CD14-positive monocyte (primary cell): ENCODE measurements around the gene ROBO2. TPM values are rescaled to one million over a fixed set of nuclear protein-coding genes. Genes with fewer than 3 reads are reported as not detected.

Source experiments
- DNase-seq, 3 donors: peaks; one replicate each; pipeline ENCODE4 v3.0.0-alpha.2; 2011 to 2022
- H2AFZ ChIP-seq: 2 replicates; pipeline ENCODE4 v1.6.0; 2012; ENCODE audit warnings: mild to moderate bottlenecking, low read depth, low read length, inconsistent platforms; ENCODE audit not compliant: insufficient read depth, poor library complexity, severe bottlenecking
- H3K27ac ChIP-seq, 2 donors: 1 replicate in 1 of 2; 2 replicates in 1 of 2; pipeline ENCODE4 v1.5.1; 2012 to 2013; ENCODE audit warnings: low read length in 2 of 2, control low read depth in 1 of 2, inconsistent platforms in 1 of 2, low read depth in 1 of 2, mild to moderate bottlenecking in 1 of 2
- H3K27me3 ChIP-seq, 2 donors: one replicate each; pipeline versions ENCODE4 v1.6.0 to v1.6.1; 2011 to 2013; ENCODE audit warnings: low read length in 2 of 2; ENCODE audit not compliant: control insufficient read depth in 2 of 2, insufficient read depth in 2 of 2
- H3K36me3 ChIP-seq, 2 donors: replicated peaks in 1 of 2; 1 replicate in 1 of 2; 2 replicates in 1 of 2; pipeline versions ENCODE4 v1.5.1 to v1.6.1; 2012 to 2013; ENCODE audit warnings: low read length in 2 of 2, control low read depth in 1 of 2, inconsistent platforms in 1 of 2, mild to moderate bottlenecking in 1 of 2; ENCODE audit not compliant: insufficient read depth in 2 of 2, control insufficient read depth in 1 of 2
- H3K4me1 ChIP-seq, 2 donors: 1 replicate in 1 of 2; 2 replicates in 1 of 2; pipeline versions ENCODE4 v1.5.1 to v1.6.1; 2012 to 2013; ENCODE audit warnings: low read length in 2 of 2, control low read depth in 1 of 2, inconsistent platforms in 1 of 2, mild to moderate bottlenecking in 1 of 2, moderate library complexity in 1 of 2; ENCODE audit not compliant: insufficient read depth in 2 of 2, control insufficient read depth in 1 of 2
- H3K4me2 ChIP-seq: replicated peaks from 2 replicates; pipeline ENCODE3; 2012; ENCODE audit warnings: low read length, moderate library complexity, mild to moderate bottlenecking; ENCODE audit not compliant: poor library complexity, severe bottlenecking; ENCODE audit errors: extremely low read depth
- H3K4me3 ChIP-seq, 3 experiments: fragments of 200-600 bp in 1 of 3; sonication (generic) in 1 of 3; replicated peaks in 1 of 3; 1 replicate in 2 of 3; 2 replicates in 1 of 3; pipeline ENCODE4 v1.5.1; 2011 to 2013; ENCODE audit warnings: low read length in 3 of 3, mild to moderate bottlenecking in 3 of 3, control low read depth in 2 of 3, low read depth in 2 of 3, inconsistent platforms in 1 of 3, moderate library complexity in 1 of 3
- H3K79me2 ChIP-seq: 2 replicates; pipeline ENCODE4 v1.6.0; 2012; ENCODE audit warnings: mild to moderate bottlenecking, control low read depth, inconsistent platforms, low read length, moderate library complexity; ENCODE audit not compliant: insufficient read depth
- H3K9ac ChIP-seq: 2 replicates; pipeline ENCODE4 v1.6.0; 2017; ENCODE audit warnings: low read length, mild to moderate bottlenecking; ENCODE audit not compliant: insufficient read depth, poor library complexity, severe bottlenecking
- H3K9me3 ChIP-seq, 2 donors: replicated peaks in 1 of 2; 1 replicate in 1 of 2; 2 replicates in 1 of 2; pipeline versions ENCODE4 v1.5.1 to v1.6.1; 2012 to 2013; ENCODE audit warnings: low read length in 2 of 2, control low read depth in 1 of 2; ENCODE audit not compliant: control insufficient read depth in 1 of 2, insufficient read depth in 1 of 2
- H4K20me1 ChIP-seq: 2 replicates; pipeline ENCODE4 v1.6.0; 2012; ENCODE audit warnings: mild to moderate bottlenecking, low read length, control low read depth, moderate library complexity; ENCODE audit not compliant: insufficient read depth
- H3K27ac Mint-ChIP-seq, 7 donors: one replicate each; pipeline ENCODE4 v1.8.0; 2020; ENCODE audit warnings: mild to moderate bottlenecking in 7 of 7, mixed read lengths in 7 of 7, moderate library complexity in 6 of 7, inconsistent platforms in 2 of 7
- H3K27me3 Mint-ChIP-seq, 3 donors: one replicate each; pipeline ENCODE4 v1.8.0; 2021 to 2022; ENCODE audit warnings: low read depth in 3 of 3, mild to moderate bottlenecking in 3 of 3, mixed read lengths in 3 of 3, moderate library complexity in 3 of 3, inconsistent platforms in 1 of 3
- H3K36me3 Mint-ChIP-seq, 2 donors: one replicate each; pipeline ENCODE4 v1.8.0; 2020; ENCODE audit warnings: mixed read lengths in 2 of 2, inconsistent platforms in 1 of 2, mild to moderate bottlenecking in 1 of 2
- H3K4me1 Mint-ChIP-seq: one replicate; pipeline ENCODE4 v1.8.0; 2020; ENCODE audit warnings: mild to moderate bottlenecking, mixed read lengths
- H3K4me3 Mint-ChIP-seq, 2 donors: one replicate each; pipeline ENCODE4 v1.8.0; 2020; ENCODE audit warnings: mild to moderate bottlenecking in 2 of 2, mixed read lengths in 2 of 2, moderate library complexity in 1 of 2
- H3K9me3 Mint-ChIP-seq, 7 donors: one replicate each; pipeline ENCODE4 v1.8.0; 2020 to 2022; ENCODE audit warnings: mixed read lengths in 7 of 7, mild to moderate bottlenecking in 6 of 7, moderate library complexity in 6 of 7, inconsistent platforms in 2 of 7
- CTCF ChIP-seq: fragments of 200-600 bp; IDR thresholded peaks from one replicate; pipeline ENCODE4 v1.8.0; 2022; ENCODE audit warnings: antibody characterized with exemption, mild to moderate bottlenecking
- WGBS: methylation state at CpG from one replicate; pipeline ENCODE4 v1.1.5; 2013; ENCODE audit warnings: missing lambda C conversion rate; ENCODE audit not compliant: insufficient coverage; 5-methylcytosine and 5-hydroxymethylcytosine counted together
- intact Hi-C, 2 donors: fragments of 100-400 bp; cut with micrococcal nuclease; formaldehyde crosslinking; loops; one replicate each; pipeline versions ENCODE4 v1.15.0 to v1.15.1; 2023
- polyA plus RNA-seq, 3 donors: library from polyadenylated mRNA; depleted of rRNA in 1 of 3; unstranded in 2 of 3; stranded (reverse) in 1 of 3; fragments of 300-500 nt in 2 of 3; fragments of >200 nt in 1 of 3; fragmentation: Illumina TruSeq in 2 of 3; gene quantifications; 1 replicate in 2 of 3; 2 replicates in 1 of 3; pipeline ENCODE4 v1.2.3, GENCODE V29; 2012 to 2021

The ROBO2 gene
- polyA plus RNA-seq, 3 donors, result not detected

DNA sequence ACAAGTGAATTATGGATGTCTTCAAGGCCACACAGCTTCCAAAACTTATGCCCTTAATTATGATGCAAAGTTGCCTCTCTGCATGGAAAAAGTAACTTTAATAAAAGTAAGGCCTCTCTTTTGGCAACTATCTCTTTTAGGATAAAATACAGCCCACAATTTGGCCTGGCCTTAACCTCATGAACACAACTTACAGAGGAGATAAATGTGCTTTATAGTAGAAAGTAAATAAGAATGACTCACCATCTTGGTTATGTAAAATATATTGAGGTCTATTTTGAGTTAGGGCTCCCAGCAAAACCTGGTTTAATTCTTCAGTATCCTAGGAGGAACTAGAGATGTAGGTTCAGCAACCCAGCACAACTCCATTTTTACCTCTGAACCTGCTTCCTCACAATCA lies 164.0 kb downstream of the ROBO2 start:
- Histone ChIP-seq H2AFZ (no peak overlapping the region), H3K4me2 (no peak overlapping the region), H3K4me1 (no peaks in the 10 kb centered on the region), H3K79me2 (no peaks in the 10 kb centered on the region), H3K27me3 (no peaks in the 10 kb centered on the region), H3K9ac (no peak overlapping the region), H3K27ac (no peak overlapping the region), H4K20me1 (no peaks in the 10 kb centered on the region), H3K9me3 (no peaks in the 10 kb centered on the region), H3K4me3 (no peak overlapping the region), H3K36me3 (no peaks in the 10 kb centered on the region)
- H3K9me3 Mint-ChIP-seq, result no peaks in the 10 kb centered on the region
- no peak overlapping the region for H3K4me3 Mint-ChIP-seq
- no peak overlapping the region for H3K27ac Mint-ChIP-seq
- no peak for DNase-seq
- no peak for TF ChIP-seq CTCF
- intact Hi-C loops, result no loop called here
- no peaks in the 10 kb centered on the region for H3K27me3 Mint-ChIP-seq
- no peaks in the 10 kb centered on the region for H3K36me3 Mint-ChIP-seq
- no peaks in the 10 kb centered on the region for H3K4me1 Mint-ChIP-seq

DNA sequence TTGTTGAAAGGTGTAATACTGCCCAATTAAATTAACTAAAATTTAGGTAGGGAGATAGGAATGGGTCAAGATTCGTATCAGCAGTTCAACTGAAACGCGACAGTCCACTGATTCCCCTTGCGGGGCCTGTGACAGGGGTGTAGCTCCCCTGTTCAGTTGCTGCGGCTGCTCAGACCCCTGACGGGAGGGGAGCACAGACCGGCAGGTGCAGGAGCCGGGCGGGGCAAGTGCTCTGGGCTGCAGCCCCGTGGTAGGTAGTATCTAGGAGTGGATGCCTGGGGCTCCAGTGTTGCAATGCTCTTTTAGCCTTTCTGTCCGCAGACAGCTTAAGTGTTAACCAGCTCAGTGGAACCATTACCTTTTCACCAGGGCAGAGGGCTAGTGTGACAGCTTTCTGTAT lies 164.9 kb downstream of the ROBO2 start:
- H3K36me3 Mint-ChIP-seq, result no peaks in the 10 kb centered on the region
- Histone ChIP-seq H2AFZ (no peak overlapping the region), H3K4me3 (no peak overlapping the region), H3K9me3 (no peaks in the 10 kb centered on the region), H3K4me1 (no peaks in the 10 kb centered on the region), H3K27me3 (no peaks in the 10 kb centered on the region), H3K9ac (no peak overlapping the region), H3K4me2 (no peak overlapping the region), H3K36me3 (no peaks in the 10 kb centered on the region), H4K20me1 (no peaks in the 10 kb centered on the region), H3K79me2 (no peaks in the 10 kb centered on the region), H3K27ac (no peak overlapping the region)
- intact Hi-C loops, result no loop called here
- no peak overlapping the region for H3K4me3 Mint-ChIP-seq
- WGBS, result 81% methylated on average over 11 of the region's 11 CpGs
- no peaks in the 10 kb centered on the region for H3K27me3 Mint-ChIP-seq
- H3K27ac Mint-ChIP-seq, result no peak overlapping the region
- no peak for TF ChIP-seq CTCF
- H3K4me1 Mint-ChIP-seq, result no peaks in the 10 kb centered on the region
- no peak for DNase-seq
- H3K9me3 Mint-ChIP-seq, result no peaks in the 10 kb centered on the region
